H9 (cell line): ENCODE data around the gene ADAT1. TPM values are rescaled to one million over a fixed set of nuclear protein-coding genes. Genes with fewer than 3 reads are reported as not detected.

Experiments used
- DNase-seq: peaks from one replicate; pipeline ENCODE4 v3.0.0-alpha.2; 2017
- H2AFZ ChIP-seq: one replicate; pipeline ENCODE4 v1.6.1; 2013; ENCODE audit warnings: mild to moderate bottlenecking, low read length, control low read depth, moderate library complexity
- H2AK5ac ChIP-seq: 2 replicates; pipeline ENCODE4 v1.6.1; 2013; ENCODE audit warnings: low read length, control low read depth, mixed read lengths; ENCODE audit not compliant: insufficient read length
- H2BK120ac ChIP-seq: one replicate; pipeline ENCODE4 v1.6.1; 2013; ENCODE audit warnings: low read depth, mild to moderate bottlenecking, low read length, control low read depth, inconsistent platforms; ENCODE audit not compliant: poor library complexity, severe bottlenecking
- H2BK12ac ChIP-seq: 2 replicates; pipeline ENCODE4 v1.6.1; 2013; ENCODE audit warnings: low read length, control low read depth, mixed read lengths, low read depth; ENCODE audit not compliant: insufficient read length
- H2BK15ac ChIP-seq: 2 replicates; pipeline ENCODE4 v1.6.1; 2013; ENCODE audit warnings: low read depth, low read length, control low read depth
- H2BK20ac ChIP-seq: one replicate; pipeline ENCODE4 v1.6.1; 2013; ENCODE audit warnings: low read depth, mild to moderate bottlenecking, low read length, control low read depth, inconsistent platforms; ENCODE audit not compliant: poor library complexity, severe bottlenecking
- H2BK5ac ChIP-seq: 2 replicates; pipeline ENCODE4 v1.6.1; 2013; ENCODE audit warnings: low read length, control low read depth, mixed read lengths; ENCODE audit not compliant: insufficient read length
- H3K14ac ChIP-seq: 2 replicates; pipeline ENCODE4 v1.6.1; 2013; ENCODE audit warnings: low read length, control low read depth; ENCODE audit not compliant: insufficient read depth
- H3K18ac ChIP-seq: 2 replicates; pipeline ENCODE4 v1.6.1; 2013; ENCODE audit warnings: low read depth, mild to moderate bottlenecking, mixed read lengths, low read length, control low read depth; ENCODE audit not compliant: insufficient read length
- H3K23ac ChIP-seq: 2 replicates; pipeline ENCODE4 v1.6.1; 2013; ENCODE audit warnings: low read length, control low read depth, mixed read lengths, low read depth; ENCODE audit not compliant: insufficient read length
- H3K23me2 ChIP-seq: 2 replicates; pipeline ENCODE4 v1.6.1; 2013; ENCODE audit warnings: low read depth, mild to moderate bottlenecking, mixed read lengths, low read length, control low read depth; ENCODE audit not compliant: insufficient read length, poor library complexity, severe bottlenecking
- H3K27ac ChIP-seq: 2 replicates; pipeline ENCODE4 v1.5.1; 2013; ENCODE audit warnings: low read length, control low read depth, mixed read lengths, low read depth; ENCODE audit not compliant: insufficient read length
- H3K27me3 ChIP-seq: 2 replicates; pipeline ENCODE4 v1.6.1; 2013; ENCODE audit warnings: low read length, control low read depth, inconsistent platforms; ENCODE audit not compliant: insufficient read depth
- H3K4ac ChIP-seq: 2 replicates; pipeline ENCODE4 v1.6.1; 2013; ENCODE audit warnings: low read depth, mild to moderate bottlenecking, control low read depth, inconsistent platforms, low read length, moderate library complexity
- H3K4me1 ChIP-seq: 2 replicates; pipeline ENCODE4 v1.6.1; 2013; ENCODE audit warnings: low read length, control low read depth, inconsistent platforms; ENCODE audit not compliant: insufficient read depth
- H3K4me2 ChIP-seq: 2 replicates; pipeline ENCODE4 v1.6.1; 2013; ENCODE audit warnings: low read length, control low read depth, mixed read lengths; ENCODE audit not compliant: insufficient read length, insufficient read depth
- H3K56ac ChIP-seq: 2 replicates; pipeline ENCODE4 v1.6.1; 2013; ENCODE audit warnings: low read depth, mild to moderate bottlenecking, mixed read lengths, low read length, control low read depth; ENCODE audit not compliant: insufficient read length
- H3K79me1 ChIP-seq: 2 replicates; pipeline ENCODE4 v1.6.1; 2013; ENCODE audit warnings: low read depth, mild to moderate bottlenecking, moderate library complexity, low read length, control low read depth, inconsistent platforms; ENCODE audit not compliant: insufficient read depth, poor library complexity, severe bottlenecking
- H3K79me2 ChIP-seq: 2 replicates; pipeline ENCODE4 v1.6.1; 2013; ENCODE audit warnings: low read length, control low read depth, inconsistent platforms; ENCODE audit not compliant: insufficient read depth
- H3K9ac ChIP-seq: 2 replicates; pipeline ENCODE4 v1.6.1; 2013; ENCODE audit warnings: low read length, control low read depth, mixed read lengths; ENCODE audit not compliant: insufficient read length; ENCODE audit errors: extremely low read depth
- H3K9me3 ChIP-seq: one replicate; pipeline ENCODE4 v1.6.1; 2013; ENCODE audit warnings: low read depth, low read length, inconsistent platforms; ENCODE audit not compliant: control insufficient read depth
- H3T11ph ChIP-seq: one replicate; pipeline ENCODE4 v1.6.1; 2013; ENCODE audit warnings: mild to moderate bottlenecking, low read length, control low read depth, inconsistent platforms
- H4K20me1 ChIP-seq: one replicate; pipeline ENCODE4 v1.6.1; 2013; ENCODE audit not compliant: control insufficient read depth, insufficient read length, insufficient read depth
- H4K5ac ChIP-seq: 2 replicates; pipeline ENCODE4 v1.6.1; 2013; ENCODE audit warnings: low read depth, mild to moderate bottlenecking, mixed read lengths, low read length, control low read depth; ENCODE audit not compliant: insufficient read length
- H4K8ac ChIP-seq: replicated peaks from 2 replicates; pipeline ENCODE4 v1.6.1; 2013; ENCODE audit warnings: low read length, control low read depth, mixed read lengths, low read depth; ENCODE audit not compliant: insufficient read length
- H4K91ac ChIP-seq: 2 replicates; pipeline ENCODE4 v1.6.1; 2013; ENCODE audit warnings: low read depth, mild to moderate bottlenecking, moderate library complexity, mixed read lengths, low read length, control low read depth; ENCODE audit not compliant: insufficient read length
- H3K27ac Mint-ChIP-seq, 3 experiments: 2 replicates in 2 of 3; 3 replicates in 1 of 3; pipeline ENCODE4 v1.8.0; 2020 to 2021; ENCODE audit warnings: mixed read lengths in 3 of 3, mild to moderate bottlenecking in 1 of 3, moderate library complexity in 1 of 3
- H3K27me3 Mint-ChIP-seq: 2 replicates; pipeline ENCODE4 v1.8.0; 2021; ENCODE audit warnings: low read depth, mild to moderate bottlenecking, moderate library complexity, mixed read lengths
- H3K36me3 Mint-ChIP-seq, 3 experiments: 2 replicates in 2 of 3; 3 replicates in 1 of 3; pipeline ENCODE4 v1.8.0; 2020 to 2021; ENCODE audit warnings: low read depth in 3 of 3, mixed read lengths in 3 of 3; ENCODE audit not compliant: insufficient read depth in 1 of 3
- H3K4me1 Mint-ChIP-seq, 2 experiments: 2 replicates each; pipeline ENCODE4 v1.8.0; 2020; ENCODE audit warnings: mixed read lengths in 2 of 2
- H3K4me3 Mint-ChIP-seq, 2 experiments: 2 replicates in 1 of 2; 3 replicates in 1 of 2; pipeline ENCODE4 v1.8.0; 2020 to 2021; ENCODE audit warnings: mild to moderate bottlenecking in 2 of 2, mixed read lengths in 2 of 2, moderate library complexity in 1 of 2
- H3K9me3 Mint-ChIP-seq, 2 experiments: 2 replicates in 1 of 2; 3 replicates in 1 of 2; pipeline ENCODE4 v1.8.0; 2020; ENCODE audit warnings: mild to moderate bottlenecking in 2 of 2, mixed read lengths in 2 of 2, moderate library complexity in 1 of 2
- CTCF ChIP-seq: fragments of 200-600 bp; sonication (generic); conservative IDR thresholded peaks from 3 replicates; pipeline ENCODE4 v1.8.0; 2021; ENCODE audit warnings: antibody characterized with exemption, mild to moderate bottlenecking
- WGBS: extraction: QIAGEN DNeasy Blood & Tissue Kit; methylation state at CpG from one replicate; pipeline ENCODE4 v1.1.7; 2013; ENCODE audit warnings: missing lambda C conversion rate, low lambda C conversion rate, mixed read lengths; ENCODE audit not compliant: insufficient read length; ENCODE audit errors: extremely low coverage; 5-methylcytosine and 5-hydroxymethylcytosine counted together
- total RNA-seq: library from RNA; stranded (reverse); gene quantifications from 2 replicates; pipeline ENCODE4 v1.2.1, GENCODE V29; 2021

Gene ADAT1
- total RNA-seq, 1 experiment from 2014 or later: 54.2 TPM

DNA sequence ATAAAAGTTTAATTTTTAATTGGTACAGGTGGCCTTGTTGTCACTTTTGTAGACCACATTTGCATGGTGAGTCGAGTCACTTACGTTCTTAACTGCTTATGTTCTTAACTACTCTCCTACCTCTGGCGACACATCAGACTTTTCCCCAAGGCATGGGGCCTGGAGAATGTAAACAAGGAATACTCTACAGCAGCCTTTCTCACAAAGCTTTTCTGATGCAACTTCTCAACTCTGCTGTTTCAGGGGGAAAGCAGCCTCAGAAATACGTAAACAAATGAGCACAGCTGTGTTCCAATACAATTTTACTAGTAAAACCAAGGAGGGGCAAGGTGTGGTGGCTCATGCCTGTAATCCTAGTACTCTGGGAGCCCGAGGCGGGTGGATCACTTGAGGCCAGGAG is 17.5 kb upstream of the ADAT1 start:
- H2BK12ac ChIP-seq: no peak overlapping the region
- H3K9ac ChIP-seq: no peak overlapping the region
- no peak overlapping the region for H2BK15ac ChIP-seq
- no peaks in the 10 kb centered on the region for H3K9me3 Mint-ChIP-seq
- no peak overlapping the region for H3K23ac ChIP-seq
- no peak overlapping the region for H4K8ac ChIP-seq
- H3K27ac Mint-ChIP-seq: 0 out of 7 replicates have a peak overlapping the region, but pooled peaks of 1 of the 3 experiments have one; percentile 18
- H3K14ac ChIP-seq: no peak overlapping the region
- TF ChIP-seq CTCF: no peak
- no peak overlapping the region for H2AK5ac ChIP-seq
- peaks cover 5 to 7% of the 10 kb centered on the region in 2 experiments for H3K4me1 Mint-ChIP-seq
- H3K4me3 Mint-ChIP-seq: no peak overlapping the region
- no peaks in the 10 kb centered on the region for H3K23me2 ChIP-seq
- H3K27me3 Mint-ChIP-seq: no peaks in the 10 kb centered on the region
- no peak overlapping the region for H3K4me2 ChIP-seq
- H4K5ac ChIP-seq: no peak overlapping the region
- no peak overlapping the region for H3K18ac ChIP-seq
- H3K4ac ChIP-seq: no peak overlapping the region
- no peak overlapping the region for H3T11ph ChIP-seq
- H4K91ac ChIP-seq: no peak overlapping the region
- H3K9me3 ChIP-seq: no peaks in the 10 kb centered on the region
- H3K79me2 ChIP-seq: peaks cover 12% of the 10 kb centered on the region; the same call in 1 of the 2 replicates
- WGBS: no CpG with 5 or more reads among the region's 6 CpGs
- H2AFZ ChIP-seq: no peak overlapping the region
- H4K20me1 ChIP-seq: no peaks in the 10 kb centered on the region
- no peak overlapping the region for H3K56ac ChIP-seq
- no peak overlapping the region for H3K27ac ChIP-seq
- peaks cover 59 to 94% (median 90%) of the 10 kb centered on the region in 3 experiments; a peak in 6 of 7 replicates for H3K36me3 Mint-ChIP-seq
- no peaks in the 10 kb centered on the region for H3K79me1 ChIP-seq
- H3K4me1 ChIP-seq: no peaks in the 10 kb centered on the region
- DNase-seq: no peak
- no peak overlapping the region for H2BK20ac ChIP-seq
- no peak overlapping the region for H2BK120ac ChIP-seq
- no peak overlapping the region for H2BK5ac ChIP-seq
- H3K27me3 ChIP-seq: no peaks in the 10 kb centered on the region
